Adipocyte (in vitro differentiated cells): ENCODE measurements around the gene GLYATL1.
A peak's percentile ranks its signal among the peaks of the same experiment; 100 is the strongest.

Experiments used
- DNase-seq: peaks from one replicate; pipeline ENCODE4 v3.0.0-alpha.2; 2015; ENCODE audit warnings: low read depth
- H3K27me3 ChIP-seq: replicated peaks from 2 replicates; pipeline ENCODE4 v1.7.0; 2013; ENCODE audit warnings: mild to moderate bottlenecking, low read length, moderate library complexity; ENCODE audit not compliant: control insufficient read depth, insufficient read depth
- H3K36me3 ChIP-seq: 2 replicates; pipeline ENCODE4 v1.7.0; 2013; ENCODE audit warnings: low read length, mild to moderate bottlenecking, moderate library complexity; ENCODE audit not compliant: control insufficient read depth, insufficient read depth, severe bottlenecking
- H3K4me1 ChIP-seq: 2 replicates; pipeline ENCODE4 v1.7.0; 2013; ENCODE audit warnings: mild to moderate bottlenecking, low read length, moderate library complexity; ENCODE audit not compliant: control insufficient read depth, insufficient read depth
- H3K4me3 ChIP-seq: 2 replicates; pipeline ENCODE4 v1.7.0; 2013; ENCODE audit warnings: mild to moderate bottlenecking, low read length, moderate library complexity
- H3K9ac ChIP-seq: 2 replicates; pipeline ENCODE4 v1.7.0; 2013; ENCODE audit warnings: mild to moderate bottlenecking, low read length, moderate library complexity
- H3K9me3 ChIP-seq: 2 replicates; pipeline ENCODE4 v1.7.0; 2013; ENCODE audit warnings: mild to moderate bottlenecking, low read length, moderate library complexity; ENCODE audit not compliant: control insufficient read depth

The GLYATL1 gene, protein sequence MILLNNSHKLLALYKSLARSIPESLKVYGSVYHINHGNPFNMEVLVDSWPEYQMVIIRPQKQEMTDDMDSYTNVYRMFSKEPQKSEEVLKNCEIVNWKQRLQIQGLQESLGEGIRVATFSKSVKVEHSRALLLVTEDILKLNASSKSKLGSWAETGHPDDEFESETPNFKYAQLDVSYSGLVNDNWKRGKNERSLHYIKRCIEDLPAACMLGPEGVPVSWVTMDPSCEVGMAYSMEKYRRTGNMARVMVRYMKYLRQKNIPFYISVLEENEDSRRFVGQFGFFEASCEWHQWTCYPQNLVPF

DNA sequence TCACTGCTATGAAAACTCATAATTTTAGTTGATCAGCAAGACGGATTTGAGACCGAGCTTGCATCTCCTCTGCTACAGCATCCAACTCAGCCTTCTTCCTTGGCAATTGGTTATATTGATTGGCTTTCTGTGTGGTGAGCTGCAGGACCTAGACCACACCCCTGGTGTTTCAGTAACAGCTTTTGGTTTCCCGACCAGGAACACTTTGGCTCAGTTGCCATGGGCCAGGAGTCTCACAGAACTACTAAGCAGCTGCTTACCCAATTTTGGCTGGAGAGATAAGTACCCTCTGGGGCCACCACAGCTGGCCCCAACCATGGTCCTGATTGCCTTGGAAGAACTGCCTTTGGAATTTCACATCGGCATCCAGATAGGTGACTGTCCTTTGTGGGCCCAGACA, at the start of gene GLYATL1:
Gene GLYATL1 (plus strand): TSS at position 212 of the 400 bp plus-strand sequence. CDS start 7,600 bp downstream, outside the sequence.
- DNase-seq: no peak
- Histone ChIP-seq H3K4me3 (no peak within 1 kb of the TSS), H3K27me3 (peaks cover 10% of the 10 kb centered on the region), H3K9me3 (no peaks in the 10 kb centered on the region), H3K4me1 (peaks cover 5% of the 10 kb centered on the region), H3K9ac (no peak within 1 kb of the TSS), H3K36me3 (no peaks in the 10 kb centered on the region)

- Histone ChIP-seq H3K9me3 (no peaks in the 10 kb centered on the region), H3K4me3 (no peak overlapping the region), H3K4me1 (no peaks in the 10 kb centered on the region), H3K27me3 (no peaks in the 10 kb centered on the region), H3K36me3 (no peaks in the 10 kb centered on the region), H3K9ac (no peak overlapping the region)
- no peak for DNase-seq
Measured at GRCh38 chr11:58893899-58894298, 45.4 kb upstream of the GLYATL1 start.

GRCh38 chr11:58898106-58898505, 41.2 kb upstream of the GLYATL1 start:
- Histone ChIP-seq H3K4me1 (no peaks in the 10 kb centered on the region), H3K9ac (no peak overlapping the region), H3K9me3 (no peaks in the 10 kb centered on the region), H3K36me3 (no peaks in the 10 kb centered on the region), H3K27me3 (no peaks in the 10 kb centered on the region), H3K4me3 (no peak overlapping the region)
- no peak for DNase-seq

GRCh38 chr11:58900479-58901420, 38.5 kb upstream of the GLYATL1 start:
- Histone ChIP-seq H3K27me3 (no peaks in the 10 kb centered on the region), H3K4me3 (peak overlapping the region; percentile 39), H3K4me1 (no peaks in the 10 kb centered on the region), H3K9ac (no peak overlapping the region), H3K36me3 (no peaks in the 10 kb centered on the region), H3K9me3 (no peaks in the 10 kb centered on the region)
- peak; percentile 91 for DNase-seq

- Histone ChIP-seq H3K9me3 (no peaks in the 10 kb centered on the region), H3K27me3 (no peaks in the 10 kb centered on the region), H3K4me3 (no peak overlapping the region), H3K4me1 (no peaks in the 10 kb centered on the region), H3K9ac (no peak overlapping the region), H3K36me3 (no peaks in the 10 kb centered on the region)
- DNase-seq: no peak
Measured at GRCh38 chr11:58902881-58903280, 36.4 kb upstream of the GLYATL1 start.

DNA sequence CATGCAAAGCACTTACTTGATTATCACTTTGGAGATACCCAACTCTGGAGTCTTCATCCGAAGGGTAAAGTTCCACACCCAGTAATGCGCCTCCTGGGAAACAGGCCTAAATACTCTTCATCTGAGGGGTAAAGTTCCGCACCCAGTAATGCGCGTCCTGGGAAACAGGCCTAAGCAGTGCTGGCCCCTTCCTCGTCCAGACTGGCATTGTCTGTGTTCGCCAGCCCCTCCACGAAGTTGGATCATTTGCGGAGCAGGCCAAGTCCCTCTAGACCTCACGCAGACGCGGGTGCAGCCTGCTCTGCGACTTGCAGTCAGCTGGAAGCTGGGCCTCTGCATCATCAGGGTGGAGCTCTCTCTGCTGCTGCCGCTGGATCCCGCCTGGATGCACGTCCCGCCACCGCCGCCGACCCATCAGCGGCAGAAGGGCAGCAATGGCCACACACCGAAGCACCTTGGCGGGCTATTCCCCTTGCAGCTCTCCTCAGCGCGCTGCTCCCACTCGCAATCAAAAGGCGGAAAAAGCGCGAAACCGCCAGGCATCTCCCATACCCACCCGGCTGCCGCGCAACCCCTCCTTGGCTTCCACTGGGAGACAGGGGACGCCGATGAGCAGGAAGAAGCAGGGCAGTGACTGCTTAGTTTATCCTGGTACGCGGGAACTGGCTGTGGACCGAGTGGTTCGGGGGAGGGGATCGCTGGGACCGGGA, 34.1 kb upstream of the GLYATL1 start:
- Histone ChIP-seq H3K4me1 (no peaks in the 10 kb centered on the region), H3K36me3 (no peaks in the 10 kb centered on the region), H3K4me3 (peak overlapping the region; percentile 80), H3K9ac (peak overlapping the region; percentile 56), H3K27me3 (no peaks in the 10 kb centered on the region), H3K9me3 (no peaks in the 10 kb centered on the region)
- peak; percentile 71 for DNase-seq

GRCh38 chr11:58905721-58906547, 33.4 kb upstream of the GLYATL1 start:
- H3K4me1 ChIP-seq: no peaks in the 10 kb centered on the region
- H3K36me3 ChIP-seq: no peaks in the 10 kb centered on the region
- H3K27me3 ChIP-seq: no peaks in the 10 kb centered on the region
- H3K9ac ChIP-seq: no peak overlapping the region
- H3K4me3 ChIP-seq: peak overlapping the region; percentile 80
- DNase-seq: peak; percentile 91
- no peaks in the 10 kb centered on the region for H3K9me3 ChIP-seq

GRCh38 chr11:58907780-58908179, 31.5 kb upstream of the GLYATL1 start:
- H3K36me3 ChIP-seq: no peaks in the 10 kb centered on the region
- no peak overlapping the region for H3K9ac ChIP-seq
- H3K9me3 ChIP-seq: no peaks in the 10 kb centered on the region
- no peak overlapping the region for H3K4me3 ChIP-seq
- no peaks in the 10 kb centered on the region for H3K4me1 ChIP-seq
- no peak for DNase-seq
- no peaks in the 10 kb centered on the region for H3K27me3 ChIP-seq

DNA sequence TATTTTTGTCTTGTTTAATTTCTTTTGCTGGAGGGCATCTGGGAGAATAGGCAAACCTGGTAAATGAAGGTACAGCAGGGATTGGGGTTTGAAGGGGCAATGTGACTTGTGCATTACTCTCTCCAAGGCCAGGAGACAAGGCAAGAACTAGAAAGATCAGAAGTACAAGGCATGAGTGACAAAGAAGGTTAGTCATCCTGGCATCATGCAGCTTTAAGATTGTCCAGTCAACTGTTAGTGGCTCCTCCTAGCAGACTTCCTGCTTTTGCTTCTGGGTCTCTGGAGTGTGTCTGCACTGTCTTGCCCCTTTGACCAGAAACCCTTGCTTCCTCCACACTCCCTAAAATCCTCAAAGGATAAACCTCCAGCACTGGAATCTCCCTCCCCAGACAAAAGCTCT, 27.2 kb upstream of the GLYATL1 start:
- H3K4me3 ChIP-seq: no peak overlapping the region
- H3K4me1 ChIP-seq: no peaks in the 10 kb centered on the region
- H3K27me3 ChIP-seq: no peaks in the 10 kb centered on the region
- DNase-seq: no peak
- H3K36me3 ChIP-seq: no peaks in the 10 kb centered on the region
- peaks cover 10% of the 10 kb centered on the region for H3K9me3 ChIP-seq
- no peak overlapping the region for H3K9ac ChIP-seq

DNA sequence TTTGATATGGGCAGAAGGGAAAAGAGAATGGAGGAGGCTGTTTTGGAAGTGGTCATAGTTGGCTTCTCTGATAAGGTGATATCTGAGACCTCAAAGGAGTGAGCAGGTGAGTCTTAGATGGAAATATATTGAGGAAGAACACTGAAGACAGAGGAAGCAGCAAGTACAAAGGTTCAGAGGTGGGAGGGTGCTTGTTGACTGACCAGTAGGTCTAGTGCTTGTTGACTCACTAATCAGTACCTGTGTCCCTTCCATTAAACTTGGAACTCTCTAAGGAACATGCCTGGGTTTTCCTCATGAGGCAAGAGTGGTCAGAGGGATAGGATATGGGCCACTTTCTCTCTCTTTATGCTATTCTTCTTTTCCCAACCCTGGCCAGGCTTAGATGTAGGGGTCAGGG, 25.6 kb upstream of the GLYATL1 start:
- Histone ChIP-seq H3K9ac (no peak overlapping the region), H3K4me3 (no peak overlapping the region), H3K27me3 (no peaks in the 10 kb centered on the region), H3K36me3 (no peaks in the 10 kb centered on the region), H3K4me1 (no peaks in the 10 kb centered on the region), H3K9me3 (peaks cover 19% of the 10 kb centered on the region)
- no peak for DNase-seq
